DND-41 (cell line): ENCODE results near the gene IFNL3.

Source experiments
- ATAC-seq: fragments of 200-7000 bp; cut with Tn5 transposase; 3 replicates; pipeline ENCODE4 v1.9.1; 2021; ENCODE audit warnings: low read depth; ENCODE audit not compliant: insufficient read depth
- DNase-seq: peaks from one replicate; pipeline ENCODE4 v3.0.0-alpha.2; 2020
- H2AFZ ChIP-seq: 2 replicates; pipeline ENCODE4 v1.6.0; 2012; ENCODE audit warnings: low read depth, low read length
- H3K27ac ChIP-seq: 2 replicates; pipeline ENCODE4 v1.5.1; 2012; ENCODE audit warnings: low read length, inconsistent platforms
- H3K27me3 ChIP-seq: fragments of 200-600 bp; sonication (generic); 2 replicates; pipeline ENCODE4 v1.6.0; 2012; ENCODE audit warnings: low read length, mild to moderate bottlenecking, inconsistent platforms; ENCODE audit not compliant: insufficient read depth, poor library complexity
- H3K36me3 ChIP-seq: 2 replicates; pipeline ENCODE4 v1.5.1; 2012; ENCODE audit warnings: low read length, inconsistent platforms; ENCODE audit not compliant: insufficient read depth
- H3K4me1 ChIP-seq: 2 replicates; pipeline ENCODE4 v1.5.1; 2012; ENCODE audit warnings: mild to moderate bottlenecking, low read length; ENCODE audit not compliant: insufficient read depth
- H3K4me2 ChIP-seq: 2 replicates; pipeline ENCODE4 v1.6.0; 2012; ENCODE audit warnings: mild to moderate bottlenecking, moderate library complexity, low read length, inconsistent platforms; ENCODE audit not compliant: insufficient read depth
- H3K4me3 ChIP-seq, 2 experiments: fragments of 200-600 bp in 1 of 2; shearing (Covaris generic) in 1 of 2; 2 replicates each; pipeline ENCODE4 v1.5.1; 2012 to 2016; ENCODE audit warnings: inconsistent platforms in 2 of 2, low read length in 2 of 2, mild to moderate bottlenecking in 2 of 2, low read depth in 1 of 2, moderate library complexity in 1 of 2
- H3K79me2 ChIP-seq: 2 replicates; pipeline ENCODE4 v1.6.0; 2012; ENCODE audit warnings: low read length, inconsistent platforms; ENCODE audit not compliant: insufficient read depth
- H3K9ac ChIP-seq: 2 replicates; pipeline ENCODE4 v1.6.0; 2012; ENCODE audit warnings: low read depth, mild to moderate bottlenecking, inconsistent platforms, low read length, moderate library complexity
- H3K9me3 ChIP-seq: 2 replicates; pipeline ENCODE4 v1.5.1; 2012; ENCODE audit warnings: low read length, moderate library complexity, mild to moderate bottlenecking, inconsistent platforms; ENCODE audit not compliant: insufficient read depth, severe bottlenecking
- H4K20me1 ChIP-seq: 2 replicates; pipeline ENCODE4 v1.6.0; 2012; ENCODE audit warnings: low read length; ENCODE audit not compliant: insufficient read depth
- CTCF ChIP-seq: IDR thresholded peaks from 2 replicates; pipeline ENCODE4 v1.5.1; 2012; ENCODE audit warnings: borderline replicate concordance, low read length, moderate library complexity, mild to moderate bottlenecking; ENCODE audit not compliant: poor library complexity, severe bottlenecking; ENCODE audit errors: extremely low read depth
- EZH2 ChIP-seq: IDR thresholded peaks from 3 replicates; pipeline ENCODE4 v1.6.1; 2012; ENCODE audit warnings: borderline replicate concordance, low read depth, mild to moderate bottlenecking, moderate library complexity, low read length, inconsistent platforms; ENCODE audit not compliant: severe bottlenecking

Gene IFNL3

GRCh38 chr19:39196320-39196719 lies 48.5 kb downstream of the IFNL3 start:
- DNase-seq (no peak), ATAC-seq (no peak)
- Histone ChIP-seq H2AFZ (no peak overlapping the region), H3K36me3 (no peaks in the 10 kb centered on the region), H3K9ac (no peak overlapping the region), H3K4me1 (no peaks in the 10 kb centered on the region), H3K4me3 (no peak overlapping the region), H3K27me3 (no peaks in the 10 kb centered on the region), H3K79me2 (no peaks in the 10 kb centered on the region), H3K27ac (no peak overlapping the region), H4K20me1 (0 out of 2 replicates have a peak, but pooled peaks cover 2% of the 10 kb centered on the region), H3K4me2 (no peak overlapping the region), H3K9me3 (no peaks in the 10 kb centered on the region)
- TF ChIP-seq CTCF = no peak
- TF ChIP-seq EZH2 = no peak

GRCh38 chr19:39195755-39196154 lies 49.1 kb downstream of the IFNL3 start:
- ATAC-seq = no peak
- H3K9me3 ChIP-seq = no peaks in the 10 kb centered on the region
- H2AFZ ChIP-seq = no peak overlapping the region
- H4K20me1 ChIP-seq = 0 out of 2 replicates have a peak, but pooled peaks cover 2% of the 10 kb centered on the region
- no peaks in the 10 kb centered on the region for H3K4me1 ChIP-seq
- no peak overlapping the region for H3K27ac ChIP-seq
- no peak overlapping the region for H3K4me3 ChIP-seq
- no peak for DNase-seq
- H3K9ac ChIP-seq = no peak overlapping the region
- no peaks in the 10 kb centered on the region for H3K36me3 ChIP-seq
- H3K79me2 ChIP-seq = no peaks in the 10 kb centered on the region
- no peaks in the 10 kb centered on the region for H3K27me3 ChIP-seq
- H3K4me2 ChIP-seq = no peak overlapping the region
- TF ChIP-seq CTCF (no peak), EZH2 (no peak)

GRCh38 chr19:39194832-39195542 lies 49.8 kb downstream of the IFNL3 start:
- TF ChIP-seq CTCF = no peak
- TF ChIP-seq EZH2 = no peak
- Histone ChIP-seq H3K9me3 (no peaks in the 10 kb centered on the region), H4K20me1 (0 out of 2 replicates have a peak, but pooled peaks cover 2% of the 10 kb centered on the region), H3K27me3 (no peaks in the 10 kb centered on the region), H3K79me2 (no peaks in the 10 kb centered on the region), H3K4me3 (no peak overlapping the region), H3K4me2 (no peak overlapping the region), H3K27ac (no peak overlapping the region), H2AFZ (no peak overlapping the region), H3K4me1 (no peaks in the 10 kb centered on the region), H3K9ac (no peak overlapping the region), H3K36me3 (no peaks in the 10 kb centered on the region)
- ATAC-seq (no peak), DNase-seq (no peak)

GRCh38 chr19:39193803-39194202 lies 51.0 kb downstream of the IFNL3 start:
- H3K9ac ChIP-seq = no peak overlapping the region
- ATAC-seq = no peak
- no peaks in the 10 kb centered on the region for H3K27me3 ChIP-seq
- no peaks in the 10 kb centered on the region for H3K79me2 ChIP-seq
- H3K27ac ChIP-seq = no peak overlapping the region
- TF ChIP-seq EZH2 (no peak), CTCF (no peak)
- H2AFZ ChIP-seq = no peak overlapping the region
- 0 out of 2 replicates have a peak, but pooled peaks cover 2% of the 10 kb centered on the region for H4K20me1 ChIP-seq
- no peak for DNase-seq
- no peaks in the 10 kb centered on the region for H3K4me1 ChIP-seq
- H3K4me3 ChIP-seq = no peak overlapping the region
- H3K9me3 ChIP-seq = no peaks in the 10 kb centered on the region
- no peak overlapping the region for H3K4me2 ChIP-seq
- H3K36me3 ChIP-seq = no peaks in the 10 kb centered on the region
